ENCODE results near the gene FLT4.
A peak's percentile ranks its signal among the peaks of the same experiment; 100 is the strongest.

FLT4 gene

GRCh38 chr5:180606215-180606785, 43.1 kb downstream of the FLT4 start:
- no peak for DNase-seq
- no peak overlapping the region for H3K27ac ChIP-seq
- H3K4me3 ChIP-seq (ENCODE audit: low read depth, low read length), result no peak overlapping the region
- in situ Hi-C loops (cut with HindIII; ENCODE audit: low pct_ligation_motif_present, low sequenced_read_pairs), result no loop called here
- TF ChIP-seq CTCF (IDR thresholded peaks at IDR 0.05; ENCODE audit: low read depth, low read length, missing control alignments), result no peak
- no peaks in the 10 kb centered on the region for H3K36me3 ChIP-seq (replicated peaks)
- no peaks in the 10 kb centered on the region for H3K27me3 ChIP-seq (replicated peaks)

- no peak overlapping the region for H3K4me3 ChIP-seq (ENCODE audit: low read depth, low read length)
- H3K27ac ChIP-seq, result no peak overlapping the region
- in situ Hi-C loops (cut with HindIII; ENCODE audit: low pct_ligation_motif_present, low sequenced_read_pairs), result no loop called here
- no peaks in the 10 kb centered on the region for H3K27me3 ChIP-seq (replicated peaks)
- peak; percentile 53 for DNase-seq
- no peaks in the 10 kb centered on the region for H3K36me3 ChIP-seq (replicated peaks)
- TF ChIP-seq CTCF (IDR thresholded peaks at IDR 0.05; ENCODE audit: low read depth, low read length, missing control alignments), result peak; percentile 84
These were observed 43.7 kb downstream of the FLT4 start for GRCh38 chr5:180605554-180606214.

- Histone ChIP-seq H3K4me3 (ENCODE audit: low read depth, low read length) (no peak overlapping the region), H3K27ac (no peak overlapping the region), H3K36me3 (replicated peaks) (no peaks in the 10 kb centered on the region), H3K27me3 (replicated peaks) (no peaks in the 10 kb centered on the region)
- no peak for DNase-seq
- TF ChIP-seq CTCF (IDR thresholded peaks at IDR 0.05; ENCODE audit: low read depth, low read length, missing control alignments), result no peak
- in situ Hi-C loops (cut with HindIII; ENCODE audit: low pct_ligation_motif_present, low sequenced_read_pairs), result no loop called here
These were observed 45.1 kb downstream of the FLT4 start for GRCh38 chr5:180604271-180604670.

- no peaks in the 10 kb centered on the region for H3K36me3 ChIP-seq (replicated peaks)
- DNase-seq, result no peak
- in situ Hi-C loops (cut with HindIII; ENCODE audit: low pct_ligation_motif_present, low sequenced_read_pairs), result no loop called here
- H3K27me3 ChIP-seq (replicated peaks), result no peaks in the 10 kb centered on the region
- H3K27ac ChIP-seq, result no peak overlapping the region
- H3K4me3 ChIP-seq (ENCODE audit: low read depth, low read length), result no peak overlapping the region
- TF ChIP-seq CTCF (IDR thresholded peaks at IDR 0.05; ENCODE audit: low read depth, low read length, missing control alignments), result no peak
These were observed 46.3 kb downstream of the FLT4 start for GRCh38 chr5:180603076-180603594.

- no peak for TF ChIP-seq CTCF (IDR thresholded peaks at IDR 0.05; ENCODE audit: low read depth, low read length, missing control alignments)
- Histone ChIP-seq H3K36me3 (replicated peaks) (no peaks in the 10 kb centered on the region), H3K4me3 (ENCODE audit: low read depth, low read length) (no peak overlapping the region), H3K27me3 (replicated peaks) (no peaks in the 10 kb centered on the region), H3K27ac (no peak overlapping the region)
- in situ Hi-C loops (cut with HindIII; ENCODE audit: low pct_ligation_motif_present, low sequenced_read_pairs), result no loop called here
- DNase-seq, result no peak
These were observed 46.8 kb downstream of the FLT4 start for GRCh38 chr5:180602481-180603075.
